AG04450 (cell line): ENCODE data around the gene CENPP. TPM values are rescaled to one million over a fixed set of nuclear protein-coding genes. Genes with fewer than 3 reads are reported as not detected.
"Not testable (repeated sequence)": the region's sequence is repeated elsewhere in the genome, so short reads cannot be mapped to it uniquely, and the experiment has no call there.

ENCODE experiments used
- CTCF ChIA-PET: fragments of 300-600, 350-600 bp; formaldehyde crosslinking; extraction: SDS; loops from one replicate; lab custom pipeline; 2022; ENCODE audit warnings: antibody characterized with exemption, inconsistent platforms; lab: Charles Lee
- POLR2A ChIA-PET: fragments of 350-600 bp; formaldehyde crosslinking; extraction: SDS; loops from one replicate; lab custom pipeline; 2021; ENCODE audit warnings: antibody characterized with exemption, inconsistent platforms; lab: Yijun Ruan, JAX
- DNase-seq: peaks from one replicate; pipeline ENCODE4 v3.0.0-alpha.2; 2011; ENCODE audit warnings: low read depth, low spot score
- H3K27ac ChIP-seq: one replicate; pipeline ENCODE4 v1.5.1; 2012; ENCODE audit warnings: low read depth, low read length, control low read depth
- H3K27me3 ChIP-seq: one replicate; pipeline ENCODE4 v1.6.0; 2012; ENCODE audit warnings: low read length; ENCODE audit not compliant: control insufficient read depth, insufficient read depth
- H3K4me3 ChIP-seq: 2 replicates; pipeline ENCODE4 v1.5.1; 2011; ENCODE audit warnings: mild to moderate bottlenecking, low read depth, low read length, control low read depth
- H3K9me3 ChIP-seq: 2 replicates; pipeline ENCODE4 v1.5.1; 2012; ENCODE audit warnings: low read length; ENCODE audit not compliant: control insufficient read depth, insufficient read depth
- CTCF ChIP-seq: IDR thresholded peaks from 2 replicates; pipeline ENCODE4 v1.5.1; 2011; ENCODE audit warnings: low read depth, low read length, control low read depth, inconsistent platforms
- polyA plus RNA-seq: library from polyadenylated mRNA; depleted of rRNA; stranded (reverse); fragments of >200 nt; gene quantifications from 2 replicates; pipeline ENCODE4 v1.2.3, GENCODE V29; 2011

The CENPP gene
- polyA plus RNA-seq, 1 experiment, result 4.4 TPM

- no peak for TF ChIP-seq CTCF
- DNase-seq, result no peak
- Histone ChIP-seq H3K27ac (no peak overlapping the region), H3K27me3 (no peaks in the 10 kb centered on the region), H3K9me3 (no peaks in the 10 kb centered on the region), H3K4me3 (no peak overlapping the region)
- ChIA-PET CTCF (no interaction called here), POLR2A (no interaction called here)
Observed at GRCh38 chr9:92564982-92565381, 239.2 kb downstream of the CENPP start.

- H3K9me3 ChIP-seq, CTCF ChIA-PET, H3K4me3 ChIP-seq, DNase-seq, H3K27me3 ChIP-seq, H3K27ac ChIP-seq, POLR2A ChIA-PET: not testable (repeated sequence)
Observed at GRCh38 chr9:92571871-92572270, 246.1 kb downstream of the CENPP start.

- DNase-seq, H3K27ac ChIP-seq, H3K27me3 ChIP-seq, H3K4me3 ChIP-seq, POLR2A ChIA-PET, H3K9me3 ChIP-seq, CTCF ChIA-PET: not testable (repeated sequence)
Observed at GRCh38 chr9:92573612-92574011, 247.9 kb downstream of the CENPP start.

GRCh38 chr9:92576175-92576574 lies 250.4 kb downstream of the CENPP start:
- no peak overlapping the region for H3K4me3 ChIP-seq
- no peak for TF ChIP-seq CTCF
- no peak for DNase-seq
- no peak overlapping the region for H3K27ac ChIP-seq
- POLR2A ChIA-PET, result no interaction called here
- H3K27me3 ChIP-seq, result no peaks in the 10 kb centered on the region
- CTCF ChIA-PET, result no interaction called here
- H3K9me3 ChIP-seq, result peaks cover 3% of the 10 kb centered on the region; the same call in 1 of the 2 replicates

DNA sequence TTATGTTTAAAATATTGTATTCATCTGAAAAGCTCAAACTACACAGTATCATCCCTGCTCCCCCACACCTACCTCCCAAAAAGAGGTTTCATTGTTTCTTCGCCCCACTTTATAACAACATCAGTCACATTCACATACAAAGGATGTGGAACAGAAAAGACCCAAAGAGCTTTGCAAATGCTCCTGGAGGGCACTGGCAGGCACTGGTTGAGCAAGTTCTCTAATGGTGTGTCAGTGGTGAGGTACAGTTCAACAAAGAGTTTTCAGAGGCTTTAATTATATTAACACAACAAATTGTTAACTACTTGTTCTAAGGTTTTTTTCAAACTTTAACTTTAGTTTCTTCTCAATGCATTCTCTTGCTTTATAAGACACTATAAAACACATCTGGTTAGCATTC lies 264.2 kb downstream of the CENPP start:
- H3K27ac ChIP-seq, result no peak overlapping the region
- CTCF ChIA-PET, result interaction anchor here (1.2 kb wide), 1 partner anchor 262 kb away, joined by 6 read pairs; no protein-coding TSS in a partner anchor
- H3K9me3 ChIP-seq, result peaks cover 3% of the 10 kb centered on the region
- H3K27me3 ChIP-seq, result no peaks in the 10 kb centered on the region
- POLR2A ChIA-PET, result interaction anchor here (0.6 kb wide), 1 partner anchor 29 kb away, joined by 3 read pairs; no protein-coding TSS in a partner anchor
- TF ChIP-seq CTCF, result no peak
- no peak overlapping the region for H3K4me3 ChIP-seq
- no peak for DNase-seq

DNA sequence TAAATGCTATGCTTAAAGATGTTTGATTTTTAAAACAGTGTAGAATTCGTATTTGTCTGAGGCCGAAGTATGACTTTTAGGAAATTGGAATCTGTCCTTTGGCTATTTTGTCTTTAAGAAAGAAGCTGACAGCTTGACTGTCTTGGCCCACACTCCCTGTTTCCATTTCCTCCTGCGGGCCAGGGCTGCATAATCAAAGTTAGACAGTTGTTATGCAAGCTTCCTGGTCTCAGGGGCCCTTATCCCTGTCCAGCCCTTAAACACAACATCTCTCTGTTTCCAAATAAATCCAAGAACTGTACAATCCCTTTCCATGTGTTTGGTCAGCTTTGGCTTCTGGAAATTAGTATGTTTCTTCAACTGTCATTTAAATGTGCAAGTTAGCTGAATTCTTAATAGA lies 264.6 kb downstream of the CENPP start:
- POLR2A ChIA-PET, result interaction anchor here (0.6 kb wide), 1 partner anchor 29 kb away, joined by 3 read pairs; no protein-coding TSS in a partner anchor

More for the DNA sequence above, 264.6 kb downstream of the CENPP start:
- CTCF ChIA-PET, result interaction anchor here (1.2 kb wide), 1 partner anchor 262 kb away, joined by 6 read pairs; no protein-coding TSS in a partner anchor
- TF ChIP-seq CTCF, result no peak
- Histone ChIP-seq H3K27ac (no peak overlapping the region), H3K9me3 (peaks cover 3% of the 10 kb centered on the region), H3K4me3 (no peak overlapping the region), H3K27me3 (no peaks in the 10 kb centered on the region)
- DNase-seq, result no peak
